ENCODE data around the gene CCM2L.
A peak's percentile ranks its signal among the peaks of the same experiment; 100 is the strongest.

The CCM2L gene

GRCh38 chr20:31998246-31998645 is 12.0 kb upstream of the CCM2L start:
- no peak for DNase-seq

GRCh38 chr20:32003325-32003724 is 6.9 kb upstream of the CCM2L start:
- no peak for DNase-seq

DNA sequence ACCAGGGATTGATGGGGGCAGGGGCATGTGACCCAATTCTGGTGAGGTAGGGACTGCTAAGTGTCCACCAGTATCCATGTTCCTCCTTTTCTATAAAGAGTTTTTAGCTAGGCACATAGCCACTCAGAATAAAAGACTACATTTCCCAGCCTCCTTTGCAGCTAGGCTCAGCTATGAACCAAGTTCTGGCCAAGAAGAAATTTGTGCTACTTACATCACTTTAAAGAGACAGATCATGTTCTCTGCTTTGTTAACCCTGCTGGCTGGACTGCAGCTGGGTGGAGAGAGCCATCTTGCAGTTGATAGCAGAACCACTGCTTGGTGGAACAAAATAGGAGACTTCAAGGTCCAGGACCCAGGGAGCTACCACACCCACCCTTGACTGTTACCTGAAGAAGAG is 5.3 kb upstream of the CCM2L start:
- DNase-seq, result no peak

DNA sequence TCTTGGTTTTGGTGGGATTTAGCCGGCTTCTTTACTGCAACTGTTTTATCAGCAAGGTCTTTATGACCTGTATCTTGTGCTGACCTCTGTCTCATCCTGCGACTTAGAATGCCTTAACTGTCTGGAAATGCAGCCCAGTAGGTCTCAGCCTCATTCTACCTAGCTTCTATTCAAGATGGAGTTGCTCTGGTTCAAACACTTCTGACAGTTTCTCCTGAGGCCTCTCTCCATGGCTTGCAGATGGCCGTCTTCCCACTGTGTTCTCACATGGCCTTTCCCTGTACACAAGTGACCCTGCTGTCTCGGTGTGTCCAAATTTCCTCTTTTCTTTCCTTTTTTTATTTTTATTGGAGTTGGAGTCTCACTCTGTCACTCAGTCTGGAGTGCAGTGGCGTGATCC is 4.2 kb upstream of the CCM2L start:
- no peak for DNase-seq

DNA sequence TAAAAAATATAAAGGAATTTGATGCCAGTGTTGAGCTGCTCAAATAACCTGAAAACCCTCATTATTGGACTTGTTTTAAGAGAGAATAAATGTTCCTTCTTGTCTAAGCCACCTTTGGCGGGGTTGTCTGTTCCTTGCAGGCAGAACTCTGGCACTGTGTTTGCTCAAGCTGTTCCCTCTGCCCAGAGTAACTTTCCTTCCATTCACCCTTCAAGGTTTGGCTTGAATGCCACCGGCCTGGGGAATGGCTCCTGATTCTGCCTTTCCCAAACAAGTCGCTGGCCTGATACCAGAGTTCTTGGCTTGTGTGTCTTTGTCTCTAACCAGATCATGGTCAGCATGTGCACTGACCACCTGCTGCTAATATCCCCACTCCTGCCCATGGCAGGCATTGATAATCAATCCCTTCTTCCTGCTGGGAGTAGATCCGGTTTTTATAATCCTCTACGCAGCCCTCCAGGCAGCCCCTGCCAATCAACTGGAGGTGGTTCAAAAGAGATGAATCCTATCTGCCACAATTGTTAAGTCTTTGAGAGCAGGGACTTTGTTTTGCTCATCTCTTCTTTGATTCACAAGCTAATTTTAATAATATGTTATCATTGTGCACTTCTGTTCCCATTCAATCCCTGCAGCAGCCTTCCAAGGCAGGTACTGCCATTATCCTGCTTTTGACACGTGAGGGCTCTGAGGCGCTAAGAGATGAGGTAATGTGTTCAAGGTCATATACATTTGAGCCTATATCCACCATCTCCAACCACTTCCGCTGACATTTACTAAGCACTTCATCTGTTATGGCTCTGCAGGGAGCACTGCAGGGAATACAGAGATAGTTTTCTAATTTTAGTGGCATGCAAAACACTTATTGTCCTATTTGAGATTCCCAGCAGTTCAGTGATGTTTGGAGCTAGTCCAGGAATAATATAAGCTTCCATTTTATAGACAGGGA is 3.1 kb upstream of the CCM2L start:
- DNase-seq, result no peak

DNA sequence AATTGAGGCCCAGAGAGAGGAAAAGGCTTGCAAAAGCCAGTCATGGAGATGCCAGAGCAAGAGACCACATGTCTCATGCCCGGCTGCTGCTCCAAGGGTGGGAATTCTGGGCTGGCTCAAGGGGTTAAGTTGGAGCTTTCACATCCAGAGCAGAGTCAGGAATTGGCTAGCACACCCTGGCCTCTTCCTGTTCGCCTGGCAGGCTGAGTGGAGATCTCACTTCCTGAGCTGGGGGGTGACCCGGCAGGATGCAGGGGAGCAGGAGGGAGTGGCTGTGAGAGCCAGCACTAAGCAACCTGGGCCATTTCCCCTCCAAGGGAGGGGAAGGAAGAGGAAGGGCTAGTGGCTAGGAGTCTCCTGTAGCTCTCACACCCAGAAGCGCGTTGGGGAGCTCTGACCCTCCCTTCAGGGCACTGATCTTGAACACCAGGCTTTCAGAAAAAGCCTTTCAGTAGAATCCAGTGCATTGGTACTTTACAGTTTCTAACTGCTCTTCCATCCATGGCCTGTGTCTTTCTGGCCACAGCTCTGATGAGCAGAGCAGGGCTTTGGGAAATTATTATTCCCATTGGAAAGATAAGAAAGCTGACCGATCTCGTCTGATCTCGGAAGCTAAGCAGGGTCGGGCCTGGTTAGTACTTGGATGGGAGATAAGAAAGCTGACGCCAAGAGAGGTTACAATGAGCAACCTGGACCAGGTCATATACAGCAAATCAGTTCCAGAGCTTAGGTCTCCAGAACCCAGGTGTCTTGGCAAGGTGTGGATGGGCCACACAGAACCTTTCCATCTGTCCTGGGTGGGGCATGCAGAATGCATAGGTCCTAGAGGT is 2.2 kb upstream of the CCM2L start:
- no peak for DNase-seq

DNA sequence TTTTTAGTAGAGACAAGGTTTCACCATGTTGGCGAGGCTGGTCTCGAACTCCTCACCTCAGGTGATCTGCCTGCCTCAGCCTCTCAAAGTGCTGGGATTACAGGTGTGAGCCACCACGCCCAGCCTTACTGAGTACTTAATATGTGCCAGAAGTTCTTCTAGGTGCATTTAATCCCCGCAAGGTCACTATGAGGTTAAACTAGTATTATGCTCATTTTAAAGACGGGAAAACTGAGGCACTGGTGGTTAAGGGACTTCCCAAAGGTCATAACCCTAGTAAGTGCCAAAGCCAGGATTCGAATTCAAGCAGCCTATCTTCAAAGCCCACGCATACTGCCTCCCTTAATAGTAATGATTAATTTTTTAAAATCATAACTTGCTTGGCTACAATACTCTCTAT is 674 bp upstream of the CCM2L start:
- no peak for DNase-seq

DNA sequence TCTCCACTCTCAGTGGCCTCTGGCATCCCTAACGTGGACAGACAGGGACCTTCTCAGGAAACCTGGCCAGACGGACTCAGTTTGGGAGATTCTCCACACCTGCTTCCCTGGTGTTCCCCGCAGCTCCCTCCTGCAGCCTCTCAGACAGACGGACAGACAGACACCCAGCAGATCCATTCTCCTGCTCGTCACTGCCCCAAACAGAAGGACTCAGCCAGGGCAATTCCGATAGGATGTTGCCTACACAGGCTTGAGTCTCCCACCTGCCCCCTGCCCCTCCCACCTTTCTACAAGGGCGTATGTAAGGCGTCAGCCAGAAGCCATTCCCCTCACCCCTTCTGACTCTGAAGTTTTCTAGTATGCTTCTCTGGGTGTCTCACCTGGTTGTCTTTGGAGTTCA is 428 bp downstream of the CCM2L start:
- no peak for DNase-seq

DNA sequence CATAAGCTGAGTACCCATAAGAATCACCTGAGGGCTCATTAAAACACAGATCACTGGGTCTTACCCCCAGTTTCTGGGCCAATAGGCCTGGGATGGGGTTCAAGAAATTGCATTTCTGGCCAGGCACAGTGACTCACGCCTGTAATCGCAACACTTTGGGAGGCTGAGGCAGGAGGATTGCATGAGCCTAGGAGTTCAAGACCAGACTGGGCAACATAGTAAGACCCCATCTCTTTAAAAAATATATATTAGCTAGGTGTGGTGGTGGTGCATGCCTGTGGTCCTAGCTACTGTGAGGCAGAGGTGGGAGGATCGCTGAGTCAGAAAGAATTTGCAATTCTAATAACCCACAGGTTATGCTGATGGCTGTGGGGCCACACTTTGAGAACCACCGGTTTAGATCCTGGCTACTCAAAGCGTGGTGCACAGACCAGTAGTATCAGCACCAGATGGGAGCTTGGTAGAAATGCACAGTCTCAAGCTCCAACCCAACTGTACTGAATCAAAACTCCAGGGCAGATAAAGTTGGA is 2.0 kb downstream of the CCM2L start:
- DNase-seq, result no peak

GRCh38 chr20:32013326-32013725 is 3.1 kb downstream of the CCM2L start:
- DNase-seq, result no peak

DNA sequence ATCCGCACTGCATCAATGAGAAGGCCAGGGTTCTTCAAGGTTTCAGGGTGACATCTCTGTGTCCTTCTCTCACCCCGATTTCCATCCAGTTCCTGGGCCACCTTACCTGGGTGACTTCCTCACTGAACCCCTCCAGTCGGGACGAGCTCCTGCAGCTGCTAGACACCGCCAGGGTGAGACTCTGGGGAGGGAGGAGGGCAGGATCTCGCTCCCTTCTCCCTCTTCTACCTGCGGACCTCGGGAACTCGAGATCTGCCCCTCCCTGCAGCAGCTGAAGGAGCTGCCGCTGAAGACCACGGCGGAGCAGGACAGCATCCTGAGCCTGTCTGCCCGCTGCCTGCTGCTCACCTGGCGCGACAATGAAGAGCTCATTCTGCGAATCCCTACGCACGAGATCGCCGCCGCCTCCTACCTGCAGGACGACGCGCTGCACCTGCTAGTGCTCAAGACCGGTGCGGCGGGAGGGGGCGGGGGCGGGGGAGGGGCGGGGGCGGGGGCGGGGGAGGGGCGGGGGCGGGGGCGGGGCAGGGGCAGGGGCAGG is 7.5 kb downstream of the CCM2L start:
- DNase-seq, result peak; percentile 80

GRCh38 chr20:32018269-32019155 is 8.3 kb downstream of the CCM2L start:
- peak; percentile 79 for DNase-seq

- no peak for DNase-seq
These were observed 8.9 kb downstream of the CCM2L start for GRCh38 chr20:32019156-32019510.

DNA sequence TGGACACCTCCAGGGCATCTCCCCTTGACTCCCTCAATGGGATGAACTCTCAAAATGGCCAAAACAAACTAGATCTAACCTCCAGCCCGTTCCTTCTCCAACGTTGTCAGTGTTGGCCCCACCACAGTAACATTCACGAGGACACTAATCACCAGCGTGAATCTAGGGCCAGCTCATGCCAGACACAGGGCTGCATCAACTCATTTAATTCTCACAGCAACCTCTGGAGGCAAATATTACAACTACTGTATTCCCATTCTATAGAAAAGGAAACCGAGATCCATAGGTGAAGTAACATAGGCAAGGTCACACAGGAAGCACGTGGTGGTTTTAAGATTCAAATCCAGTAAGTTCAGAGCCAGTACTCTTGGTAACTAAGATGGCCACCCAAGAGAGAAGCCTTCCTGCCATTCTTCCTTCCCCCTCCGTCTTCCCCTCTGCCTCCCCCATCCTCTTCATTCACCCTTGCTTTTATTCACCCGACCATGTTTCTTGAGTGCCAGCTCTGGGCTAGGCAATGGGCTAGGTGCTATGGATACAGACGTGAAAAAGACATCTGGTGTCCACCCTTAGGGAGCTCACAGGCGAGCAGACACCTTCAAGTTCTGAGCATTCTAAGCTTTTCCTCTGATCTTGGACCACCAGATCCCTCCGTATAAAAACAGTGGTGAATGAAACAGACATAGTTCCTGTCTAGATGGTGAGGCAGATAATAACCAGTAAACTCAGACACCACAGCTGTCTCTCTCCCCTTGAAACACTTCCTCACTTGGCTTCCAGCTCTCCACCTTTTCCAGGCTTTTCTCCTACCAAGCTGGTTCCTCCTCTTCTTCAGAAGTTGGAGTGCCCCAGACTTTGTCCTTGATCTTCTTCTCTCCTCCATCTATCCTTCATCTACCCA is 9.6 kb downstream of the CCM2L start:
- DNase-seq, result peak; percentile 60

- DNase-seq, result peak; percentile 19
These were observed 10.9 kb downstream of the CCM2L start for GRCh38 chr20:32021091-32021490.

DNA sequence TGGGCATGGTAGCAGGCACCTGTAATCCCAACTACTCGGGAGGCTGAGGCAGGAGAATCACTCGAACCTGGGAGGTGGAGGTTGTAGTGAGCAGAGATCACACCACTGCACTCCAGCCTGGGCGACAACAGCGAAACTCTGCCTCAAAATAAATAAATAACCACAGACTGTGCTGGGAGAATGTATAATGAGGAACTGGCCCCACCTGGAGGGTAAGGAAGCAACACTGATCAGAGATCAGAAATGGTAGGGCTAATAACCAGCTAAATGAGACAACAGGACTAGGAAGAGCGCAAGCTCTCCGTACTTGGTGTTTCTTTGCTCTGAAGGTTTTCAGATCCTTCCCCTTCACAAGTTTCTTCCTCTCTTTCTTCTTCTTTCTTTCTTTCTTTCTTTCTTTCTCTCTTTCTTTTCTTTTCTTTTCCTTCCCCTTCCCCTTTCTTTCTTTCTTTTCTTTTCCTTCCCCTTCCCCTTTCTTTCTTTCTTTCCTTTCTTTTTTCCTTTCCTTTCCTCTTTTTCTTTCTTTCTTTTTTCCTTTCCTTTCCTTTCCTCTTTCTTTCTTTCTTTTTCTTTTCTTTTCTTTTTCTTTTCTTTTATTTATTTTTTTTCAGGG is 14.6 kb downstream of the CCM2L start:
- DNase-seq, result no peak

DNA sequence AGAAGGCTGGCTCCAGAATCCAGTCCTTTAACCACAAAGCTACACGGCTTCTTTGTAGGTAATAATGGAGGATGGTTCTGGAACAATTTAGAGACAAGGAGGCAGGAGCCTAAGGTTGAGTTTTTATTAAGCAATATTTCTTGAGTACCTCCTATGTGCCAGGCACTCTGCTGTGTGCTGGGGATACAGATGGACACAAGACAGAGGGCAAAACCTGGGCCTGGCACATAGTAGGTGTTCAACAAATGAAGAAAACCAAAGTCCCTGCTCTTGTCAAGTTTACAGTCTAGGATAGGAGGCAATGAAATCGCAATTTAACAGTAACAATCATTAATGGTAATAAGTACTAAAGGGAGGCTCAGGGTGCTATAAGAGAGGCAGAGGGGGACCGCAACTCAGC is 17.4 kb downstream of the CCM2L start:
- DNase-seq, result no peak

- peak; percentile 34 for DNase-seq
These were observed 18.6 kb downstream of the CCM2L start for GRCh38 chr20:32028647-32029372.

DNA sequence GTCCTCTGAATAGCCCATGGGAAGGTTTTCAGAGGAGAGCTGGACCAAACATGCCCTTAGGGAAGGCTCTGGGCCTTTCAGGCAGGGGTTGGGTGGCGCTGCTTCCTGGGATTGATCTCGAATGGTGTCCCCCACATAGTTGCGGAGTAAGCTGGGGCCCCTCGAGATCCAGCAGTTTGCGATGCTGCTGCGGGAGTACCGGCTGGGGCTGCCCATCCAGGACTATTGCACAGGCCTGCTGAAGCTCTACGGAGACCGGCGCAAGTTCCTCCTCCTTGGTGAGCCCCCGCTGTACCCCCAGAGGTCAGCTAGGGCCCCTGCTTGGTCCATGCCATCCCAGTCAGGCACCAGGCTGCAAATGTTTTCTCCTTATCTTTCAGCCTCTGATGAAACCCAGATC is 19.3 kb downstream of the CCM2L start:
- DNase-seq, result no peak

Data from activated effector memory CD4-positive, alpha-beta T cell treated with anti-CD3 and anti-CD28 coated beads, Interleukin-2, amount 50 U/mL, for 16 hours (primary cell).